NT2/D1 (cell line): ENCODE data around the gene PSMA4.

Experiments used
- DNase-seq: peaks from one replicate; pipeline ENCODE4 v3.0.0-alpha.2; 2011; ENCODE audit warnings: low read depth, low spot score
- H3K27me3 ChIP-seq: 2 replicates; pipeline ENCODE4 v1.6.0; 2011; ENCODE audit warnings: mild to moderate bottlenecking; ENCODE audit not compliant: insufficient read length, insufficient read depth
- H3K36me3 ChIP-seq: 2 replicates; pipeline ENCODE4 v1.6.1; 2011; ENCODE audit warnings: mild to moderate bottlenecking, low read length, mixed read lengths; ENCODE audit not compliant: insufficient read depth, insufficient read length
- H3K4me1 ChIP-seq: 2 replicates; pipeline ENCODE4 v1.5.1; 2011; ENCODE audit not compliant: insufficient read depth, insufficient read length
- H3K4me3 ChIP-seq: 2 replicates; pipeline ENCODE4 v1.5.1; 2011; ENCODE audit warnings: low read depth; ENCODE audit not compliant: insufficient read length
- H3K9ac ChIP-seq: 2 replicates; pipeline ENCODE4 v1.6.0; 2011; ENCODE audit warnings: low read depth; ENCODE audit not compliant: insufficient read length
- H3K9me3 ChIP-seq: 2 replicates; pipeline ENCODE4 v1.5.1; 2011; ENCODE audit warnings: mild to moderate bottlenecking, low read length; ENCODE audit not compliant: insufficient read depth
- SUZ12 ChIP-seq: IDR thresholded peaks from 2 replicates; pipeline ENCODE4 v1.6.1; 2011; ENCODE audit not compliant: insufficient read length, insufficient read depth; ENCODE audit errors: extremely low read depth
- YY1 ChIP-seq: IDR thresholded peaks from 2 replicates; pipeline ENCODE4 v1.6.1; 2011; ENCODE audit not compliant: insufficient read length, insufficient read depth
- ZNF274 ChIP-seq: IDR thresholded peaks from 2 replicates; pipeline ENCODE4 v1.6.1; 2011; ENCODE audit warnings: mild to moderate bottlenecking, low read depth, low read length

PSMA4 gene

DNA sequence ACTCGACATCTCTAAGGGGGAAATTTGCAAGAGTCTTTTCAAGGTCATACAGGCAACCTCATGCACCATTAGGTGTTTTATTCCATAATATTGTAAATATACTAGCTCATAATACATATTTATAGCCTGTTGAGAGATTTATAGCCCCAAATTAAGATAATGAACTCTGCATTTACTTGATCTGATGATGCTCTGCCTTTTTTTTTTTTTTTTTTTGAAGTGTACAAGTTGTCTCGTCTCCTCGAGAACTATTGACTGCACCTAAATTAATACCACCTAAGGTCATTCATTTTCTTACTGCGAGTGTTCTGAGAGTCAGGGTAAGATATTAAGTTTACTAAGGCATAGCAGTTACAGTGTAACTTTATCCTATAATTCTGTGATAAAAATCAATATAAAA is 31.1 kb downstream of the PSMA4 start:
- no peak overlapping the region for H3K9ac ChIP-seq
- H3K36me3 ChIP-seq, result no peaks in the 10 kb centered on the region
- no peak overlapping the region for H3K4me3 ChIP-seq
- no peaks in the 10 kb centered on the region for H3K9me3 ChIP-seq
- no peaks in the 10 kb centered on the region for H3K4me1 ChIP-seq
- no peak for TF ChIP-seq ZNF274
- H3K27me3 ChIP-seq, result no peaks in the 10 kb centered on the region
- DNase-seq, result no peak

DNA sequence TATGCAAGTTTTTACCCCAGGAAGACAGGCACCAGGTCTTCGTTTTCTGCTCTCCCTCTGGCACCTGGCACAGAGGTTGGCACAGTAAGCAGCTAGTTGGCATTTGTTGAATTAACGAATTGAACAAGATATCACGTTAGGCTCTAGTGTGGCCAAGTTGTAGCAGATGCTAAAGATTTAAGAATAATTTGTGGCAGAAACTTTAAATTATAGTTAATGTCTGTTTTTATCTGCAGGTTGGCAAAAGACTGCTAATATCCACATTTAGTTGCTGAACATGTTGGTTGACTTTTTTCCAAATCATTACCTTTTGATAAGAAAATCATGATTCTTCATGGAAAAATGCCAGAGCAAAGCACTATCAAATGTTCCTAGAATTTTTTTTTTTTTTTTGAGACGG is 33.2 kb downstream of the PSMA4 start:
- no peaks in the 10 kb centered on the region for H3K27me3 ChIP-seq
- H3K36me3 ChIP-seq, result no peaks in the 10 kb centered on the region
- H3K4me1 ChIP-seq, result no peaks in the 10 kb centered on the region
- no peak for TF ChIP-seq SUZ12
- TF ChIP-seq YY1, result no peak
- no peak for TF ChIP-seq ZNF274
- DNase-seq, result no peak
- H3K9ac ChIP-seq, result no peak overlapping the region
- no peaks in the 10 kb centered on the region for H3K9me3 ChIP-seq
- H3K4me3 ChIP-seq, result no peak overlapping the region

DNA sequence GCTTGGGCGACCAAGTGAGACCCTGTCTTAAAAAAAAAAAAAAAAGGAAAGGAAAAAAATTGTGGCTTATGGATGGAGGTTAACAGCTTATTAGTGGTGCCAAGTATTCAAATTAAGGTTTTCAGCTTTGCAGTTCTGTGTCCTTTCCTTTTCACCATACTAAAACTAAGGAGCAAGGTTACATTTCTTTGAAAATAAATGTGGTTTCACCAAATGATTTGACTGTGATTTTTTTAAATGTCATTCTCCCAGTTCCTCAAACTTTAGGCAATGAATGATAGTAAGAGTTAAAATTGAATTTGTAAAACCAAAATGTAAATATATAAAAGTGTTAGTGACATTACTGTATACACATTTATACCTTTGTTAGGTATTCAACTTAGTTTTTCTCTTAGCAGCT is 34.7 kb downstream of the PSMA4 start:
- Histone ChIP-seq H3K4me1 (no peaks in the 10 kb centered on the region), H3K9me3 (no peaks in the 10 kb centered on the region), H3K9ac (no peak overlapping the region), H3K27me3 (no peaks in the 10 kb centered on the region), H3K4me3 (no peak overlapping the region), H3K36me3 (no peaks in the 10 kb centered on the region)
- DNase-seq, result no peak
- no peak for TF ChIP-seq YY1
- no peak for TF ChIP-seq SUZ12
- no peak for TF ChIP-seq ZNF274

DNA sequence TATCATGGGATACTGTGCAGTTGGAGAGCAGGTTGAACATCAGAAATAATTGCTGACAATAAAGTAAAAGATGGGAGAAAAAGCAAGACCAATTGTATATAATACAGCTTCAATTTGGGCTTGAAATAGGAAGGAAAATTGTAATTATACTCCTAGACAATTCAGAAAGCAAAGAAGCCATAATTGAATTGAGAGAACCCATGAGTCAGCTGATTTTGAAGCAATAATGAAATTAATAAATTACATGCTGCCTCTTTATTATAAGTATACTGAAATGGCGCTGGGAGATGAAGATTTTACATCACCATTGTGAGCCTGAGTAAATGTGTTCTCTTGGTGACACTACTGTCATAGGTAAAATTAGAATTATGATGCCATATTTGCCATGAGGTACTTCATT is 57.3 kb downstream of the PSMA4 start:
- TF ChIP-seq ZNF274, result no peak
- no peak for TF ChIP-seq YY1
- Histone ChIP-seq H3K9me3 (no peaks in the 10 kb centered on the region), H3K9ac (no peak overlapping the region), H3K4me3 (no peak overlapping the region), H3K36me3 (peaks cover 17% of the 10 kb centered on the region), H3K4me1 (no peaks in the 10 kb centered on the region), H3K27me3 (no peaks in the 10 kb centered on the region)
- no peak for DNase-seq

DNA sequence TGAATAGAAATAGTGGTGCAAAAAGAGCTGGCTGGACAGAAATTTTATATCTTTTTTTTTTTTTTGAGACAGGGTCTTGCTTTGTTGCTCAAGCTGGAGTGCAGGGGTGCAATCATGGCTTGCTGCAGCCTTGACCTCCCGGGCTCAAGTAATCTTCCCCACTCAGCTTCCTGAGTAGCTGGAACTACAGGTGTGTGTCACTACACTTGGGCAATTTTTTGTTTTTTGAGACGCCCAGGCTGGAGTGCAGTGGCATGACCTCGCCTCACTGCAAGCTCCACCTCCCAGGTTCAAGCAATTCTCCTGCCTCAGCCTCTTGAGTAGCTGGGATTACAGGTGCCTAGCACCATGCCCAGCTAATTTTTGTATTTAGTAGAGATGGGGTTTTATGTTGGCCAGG is 58.1 kb downstream of the PSMA4 start:
- H3K27me3 ChIP-seq, result no peaks in the 10 kb centered on the region
- no peak for TF ChIP-seq YY1
- no peak for TF ChIP-seq ZNF274
- TF ChIP-seq SUZ12, result no peak
- no peak overlapping the region for H3K9ac ChIP-seq
- H3K4me3 ChIP-seq, result no peak overlapping the region
- H3K36me3 ChIP-seq, result peaks cover 17% of the 10 kb centered on the region
- no peak for DNase-seq
- peaks cover 3% of the 10 kb centered on the region for H3K4me1 ChIP-seq
- H3K9me3 ChIP-seq, result no peaks in the 10 kb centered on the region

DNA sequence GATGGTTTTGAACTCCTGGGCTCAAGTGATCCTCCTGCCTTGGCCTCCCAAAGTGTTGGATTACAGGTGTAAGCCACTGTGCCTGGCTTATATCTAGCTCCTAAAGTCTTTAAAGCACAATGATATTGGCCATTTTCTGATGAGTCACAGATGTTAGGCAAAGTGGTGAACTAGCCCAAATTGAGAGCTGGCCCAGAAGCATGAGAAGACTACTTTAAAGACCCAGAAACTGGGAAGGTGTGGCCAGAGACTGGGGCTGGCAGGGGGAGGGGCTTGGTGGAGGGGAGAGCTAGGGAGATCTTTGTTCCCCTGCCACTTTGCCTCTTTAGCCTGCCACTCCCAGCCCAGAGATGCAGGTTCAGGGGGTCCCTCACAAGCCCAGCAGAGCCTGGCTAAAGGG is 58.9 kb downstream of the PSMA4 start:
- peaks cover 3% of the 10 kb centered on the region for H3K4me1 ChIP-seq
- no peaks in the 10 kb centered on the region for H3K9me3 ChIP-seq
- DNase-seq, result no peak
- TF ChIP-seq ZNF274 (no peak), SUZ12 (no peak), YY1 (no peak)
- H3K27me3 ChIP-seq, result no peaks in the 10 kb centered on the region
- no peak overlapping the region for H3K4me3 ChIP-seq
- H3K36me3 ChIP-seq, result peaks cover 17% of the 10 kb centered on the region
- no peak overlapping the region for H3K9ac ChIP-seq
